Astrocyte of the spinal cord (primary cell): ENCODE data around the gene AUTS2.
A peak's percentile ranks its signal among the peaks of the same experiment; 100 is the strongest.

Experiments used
- DNase-seq: peaks from one replicate; pipeline ENCODE4 v3.0.0; 2011; ENCODE audit warnings: low read depth, low spot score
- H3K4me3 ChIP-seq: 2 replicates; pipeline ENCODE4 v1.5.1; 2011; ENCODE audit warnings: low read depth, mild to moderate bottlenecking, low read length, moderate library complexity
- in situ Hi-C: cut with HindIII; loops from 2 replicates; pipeline ENCODE4 v1.10.0; 2017; ENCODE audit warnings: low sequenced_read_pairs
- TF ChIP-seq, protein P1 (sequence below): IDR thresholded peaks from 2 replicates; pipeline ENCODE4 v1.5.1; 2012; ENCODE audit warnings: low read depth, mild to moderate bottlenecking, low read length, inconsistent platforms

The AUTS2 gene

DNA sequence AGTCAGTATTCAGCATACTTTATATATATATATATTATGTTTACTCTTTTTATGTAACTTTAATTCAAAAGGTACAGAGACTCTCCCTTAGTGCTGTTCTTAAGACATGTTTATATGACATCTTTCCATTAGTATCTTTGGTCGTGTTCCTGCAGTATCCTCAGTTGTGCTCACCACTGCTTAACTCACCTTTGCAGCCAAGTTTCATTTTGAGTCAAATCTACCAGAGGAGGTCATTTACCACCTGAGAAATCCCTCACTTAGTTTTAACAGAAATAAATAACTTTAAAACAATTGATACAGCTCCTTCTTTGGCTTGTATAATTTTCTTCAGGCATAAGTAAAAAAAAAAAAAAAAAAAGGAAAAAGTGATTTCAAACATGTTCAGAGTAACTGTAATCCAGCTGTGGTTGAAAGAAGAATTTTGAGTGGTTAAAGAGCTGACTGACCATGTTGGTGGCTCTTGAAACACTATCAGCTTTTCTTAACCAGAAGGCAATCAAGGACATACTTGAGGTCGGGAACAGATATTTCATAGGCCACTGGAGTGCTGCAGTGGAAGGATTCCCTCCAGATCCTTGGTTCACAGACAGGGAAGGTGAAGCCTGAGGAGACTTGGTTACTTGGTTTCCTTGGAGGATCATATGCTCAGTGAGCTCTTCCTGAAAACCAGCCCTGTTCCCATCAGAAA is 116.8 kb downstream of the AUTS2 start:
- in situ Hi-C loops = no loop called here
- H3K4me3 ChIP-seq = no peak overlapping the region
- DNase-seq = peak; percentile 50
- TF ChIP-seq, protein P1, sequence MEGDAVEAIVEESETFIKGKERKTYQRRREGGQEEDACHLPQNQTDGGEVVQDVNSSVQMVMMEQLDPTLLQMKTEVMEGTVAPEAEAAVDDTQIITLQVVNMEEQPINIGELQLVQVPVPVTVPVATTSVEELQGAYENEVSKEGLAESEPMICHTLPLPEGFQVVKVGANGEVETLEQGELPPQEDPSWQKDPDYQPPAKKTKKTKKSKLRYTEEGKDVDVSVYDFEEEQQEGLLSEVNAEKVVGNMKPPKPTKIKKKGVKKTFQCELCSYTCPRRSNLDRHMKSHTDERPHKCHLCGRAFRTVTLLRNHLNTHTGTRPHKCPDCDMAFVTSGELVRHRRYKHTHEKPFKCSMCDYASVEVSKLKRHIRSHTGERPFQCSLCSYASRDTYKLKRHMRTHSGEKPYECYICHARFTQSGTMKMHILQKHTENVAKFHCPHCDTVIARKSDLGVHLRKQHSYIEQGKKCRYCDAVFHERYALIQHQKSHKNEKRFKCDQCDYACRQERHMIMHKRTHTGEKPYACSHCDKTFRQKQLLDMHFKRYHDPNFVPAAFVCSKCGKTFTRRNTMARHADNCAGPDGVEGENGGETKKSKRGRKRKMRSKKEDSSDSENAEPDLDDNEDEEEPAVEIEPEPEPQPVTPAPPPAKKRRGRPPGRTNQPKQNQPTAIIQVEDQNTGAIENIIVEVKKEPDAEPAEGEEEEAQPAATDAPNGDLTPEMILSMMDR = no peak

DNA sequence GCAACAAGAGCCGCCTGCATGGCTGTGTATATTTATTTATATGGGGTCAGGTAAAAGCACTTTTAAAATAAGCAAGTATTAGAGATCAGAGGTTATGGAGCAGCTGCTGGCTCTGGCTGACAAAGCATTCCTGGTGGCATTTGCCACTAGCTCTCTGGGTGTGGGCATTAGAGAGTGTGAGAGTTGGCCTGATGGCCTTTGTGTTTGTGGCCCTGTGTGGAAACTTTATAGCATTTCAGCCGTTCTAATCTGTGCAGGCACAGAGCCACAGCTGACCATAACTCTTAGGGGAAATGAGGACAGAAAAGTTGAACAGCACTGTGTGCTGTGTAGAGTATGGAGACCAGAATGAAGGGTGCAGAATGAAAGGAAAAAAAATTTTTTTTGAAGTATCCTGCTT is 118.9 kb downstream of the AUTS2 start:
- no peak for DNase-seq
- TF ChIP-seq, protein P1 = no peak
- in situ Hi-C loops = no loop called here

DNA sequence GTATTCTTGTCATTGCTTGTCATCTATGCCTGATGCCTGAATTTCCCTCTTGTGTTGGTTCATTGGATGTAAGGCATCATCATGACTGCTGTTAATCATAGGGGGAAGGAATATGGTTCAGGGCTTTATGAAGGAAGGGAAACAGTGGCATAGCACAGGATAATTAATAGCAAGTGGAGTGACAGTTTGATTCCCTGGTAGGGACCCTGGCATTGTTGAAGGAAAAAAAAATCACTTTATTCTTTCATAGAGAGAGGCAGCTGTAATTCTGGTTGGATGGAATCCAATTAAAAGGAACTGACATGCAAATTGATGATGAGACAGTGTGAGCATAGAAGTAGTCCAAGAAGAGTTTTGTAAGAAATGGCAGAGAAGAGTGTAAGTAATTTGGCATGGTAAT is 121.4 kb downstream of the AUTS2 start:
- H3K4me3 ChIP-seq = no peak overlapping the region
- no peak for DNase-seq
- in situ Hi-C loops = no loop called here
- TF ChIP-seq, protein P1 = no peak

More for the DNA sequence above, 118.9 kb downstream of the AUTS2 start:
- no peak overlapping the region for H3K4me3 ChIP-seq

DNA sequence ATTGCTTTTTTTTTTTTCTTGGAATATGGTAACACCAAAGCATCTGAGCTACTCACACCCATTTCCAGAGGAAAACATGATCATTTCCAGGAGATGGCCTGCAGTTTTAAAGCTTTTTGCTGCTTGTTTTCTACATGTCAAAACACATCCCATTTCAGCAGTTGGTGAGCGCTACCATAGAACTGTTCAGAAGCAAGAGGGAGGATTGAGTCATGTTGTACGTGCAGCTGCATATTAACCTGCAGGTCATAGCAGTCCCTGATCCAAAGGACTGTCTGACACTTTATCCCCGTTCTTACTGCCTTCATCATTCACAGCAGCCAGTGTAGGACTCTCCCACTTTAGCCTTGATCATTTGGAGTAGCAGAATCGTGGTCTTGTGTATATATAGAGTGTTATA is 124.6 kb downstream of the AUTS2 start:
- in situ Hi-C loops = no loop called here
- no peak for DNase-seq
- TF ChIP-seq, protein P1 = no peak

DNA sequence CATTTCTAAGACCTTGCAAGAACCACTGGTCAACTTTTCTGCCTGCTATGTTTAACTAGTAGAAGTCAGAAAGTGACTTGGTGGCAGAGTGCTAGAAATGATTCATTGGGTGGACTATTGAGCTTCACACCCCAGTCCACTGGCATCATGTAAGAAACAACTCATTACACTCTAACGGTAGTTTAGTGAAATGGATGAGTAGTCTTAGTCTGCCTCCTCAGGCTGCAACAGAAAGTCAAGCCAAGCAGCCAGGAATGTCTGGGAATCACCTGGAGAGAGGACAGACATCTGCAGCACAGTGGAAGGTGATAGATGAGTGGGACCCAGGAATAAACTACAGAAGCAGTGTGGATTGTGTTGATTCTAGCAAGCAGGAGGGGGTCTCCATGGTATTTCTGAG is 125.4 kb downstream of the AUTS2 start:
- H3K4me3 ChIP-seq = no peak overlapping the region
- no peak for DNase-seq
- in situ Hi-C loops = no loop called here
- TF ChIP-seq, protein P1 = no peak

More for the DNA sequence above, 124.6 kb downstream of the AUTS2 start:
- no peak overlapping the region for H3K4me3 ChIP-seq

DNA sequence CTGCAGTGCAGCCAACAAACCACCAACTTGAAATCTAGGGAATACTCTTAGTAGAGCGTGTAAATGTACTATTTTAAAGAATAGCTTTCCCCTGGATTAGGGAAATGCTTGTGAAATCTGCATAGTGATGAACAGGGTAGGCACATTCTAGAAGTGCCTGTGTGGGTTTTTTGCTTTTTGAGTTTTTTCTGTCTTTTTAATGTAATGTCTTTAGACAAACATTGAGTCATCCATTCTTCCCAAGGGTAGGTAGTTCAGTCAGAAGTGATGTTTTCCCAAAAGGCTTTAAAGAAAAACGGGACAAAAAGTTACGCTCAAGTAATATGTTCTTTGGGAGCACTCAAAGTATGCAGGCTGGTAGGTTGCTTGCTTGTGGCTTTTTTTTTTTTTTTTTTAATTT is 130.0 kb downstream of the AUTS2 start:
- in situ Hi-C loops = no loop called here
- peak; percentile 59 for DNase-seq

More for the DNA sequence above, 130.0 kb downstream of the AUTS2 start:
- TF ChIP-seq, protein P1 = no peak
- no peak overlapping the region for H3K4me3 ChIP-seq
